GM23248 (cell line): ENCODE results near the gene MYL4.

Experiments
- EZH2 ChIP-seq: fragments of 200-600 bp; sonication (generic); IDR thresholded peaks from 2 replicates; pipeline ENCODE4 v1.6.1; 2018; ENCODE audit warnings: antibody characterized with exemption, mild to moderate bottlenecking; ENCODE audit not compliant: insufficient read depth, poor library complexity, severe bottlenecking
- EZH2phosphoT487 ChIP-seq: fragments of 200-600 bp; sonication (generic); IDR thresholded peaks from 2 replicates; pipeline ENCODE4 v1.6.1; 2018; ENCODE audit warnings: antibody characterized with exemption, moderate library complexity, mild to moderate bottlenecking, low read depth; ENCODE audit not compliant: insufficient read depth

- TF ChIP-seq EZH2phosphoT487 (no peak), EZH2 (no peak)
These were observed 41.7 kb downstream of the MYL4 start for GRCh38 chr17:47250855-47251254.
